Fibroblast of lung (primary cell): ENCODE data around the gene ATRNL1. TPM values are rescaled to one million over a fixed set of nuclear protein-coding genes. Genes with fewer than 3 reads are reported as not detected.

ENCODE experiments used
- DNase-seq, 2 donors: peaks; one replicate each; pipeline versions ENCODE4 v3.0.0 to v3.0.0-alpha.2; 2010; ENCODE audit warnings: low read depth in 2 of 2
- H2AFZ ChIP-seq: 2 replicates; pipeline ENCODE4 v1.5.1; 2012; ENCODE audit warnings: low read length, control low read depth, inconsistent platforms
- H3K27ac ChIP-seq: 2 replicates; pipeline ENCODE4 v1.5.1; 2011; ENCODE audit warnings: low read length, control low read depth; ENCODE audit not compliant: insufficient read depth
- H3K27me3 ChIP-seq: 2 replicates; pipeline ENCODE4 v1.5.1; 2011; ENCODE audit warnings: mild to moderate bottlenecking, low read length; ENCODE audit not compliant: control insufficient read depth, insufficient read depth
- H3K36me3 ChIP-seq: 2 replicates; pipeline ENCODE4 v1.5.1; 2011; ENCODE audit warnings: low read length; ENCODE audit not compliant: control insufficient read depth, insufficient read depth
- H3K4me1 ChIP-seq: 2 replicates; pipeline ENCODE4 v1.5.1; 2011; ENCODE audit warnings: low read length; ENCODE audit not compliant: control insufficient read depth, insufficient read depth; ENCODE audit errors: extremely low read depth
- H3K4me2 ChIP-seq: 2 replicates; pipeline ENCODE4 v1.5.1; 2011; ENCODE audit warnings: low read length, control low read depth; ENCODE audit not compliant: insufficient read depth; ENCODE audit errors: extremely low read depth
- H3K4me3 ChIP-seq, 4 experiments: fragments of 200-600 bp in 1 of 4; sonication (generic) in 1 of 4; replicated peaks in 1 of 4; 2 replicates each; pipeline ENCODE4 v1.5.1; 2011 to 2016; ENCODE audit warnings: low read length in 4 of 4, low read depth in 3 of 4, mild to moderate bottlenecking in 3 of 4, control low read depth in 2 of 4, inconsistent platforms in 1 of 4, mixed read lengths in 1 of 4; ENCODE audit not compliant: insufficient read depth in 1 of 4; ENCODE audit errors: control extremely low read depth in 1 of 4
- H3K79me2 ChIP-seq: 2 replicates; pipeline ENCODE4 v1.5.1; 2012; ENCODE audit warnings: mild to moderate bottlenecking, low read length, inconsistent platforms; ENCODE audit not compliant: control insufficient read depth, insufficient read depth
- H3K9ac ChIP-seq: 2 replicates; pipeline ENCODE4 v1.5.1; 2011; ENCODE audit warnings: mild to moderate bottlenecking, low read length, control low read depth; ENCODE audit not compliant: insufficient read depth
- H3K9me3 ChIP-seq: 2 replicates; pipeline ENCODE4 v1.5.1; 2012; ENCODE audit warnings: low read depth, low read length; ENCODE audit not compliant: control insufficient read depth, insufficient read depth
- H4K20me1 ChIP-seq: 2 replicates; pipeline ENCODE4 v1.5.1; 2011; ENCODE audit warnings: low read length; ENCODE audit not compliant: control insufficient read depth, insufficient read depth; ENCODE audit errors: extremely low read depth
- CTCF ChIP-seq, 2 donors: IDR thresholded peaks in 1 of 2; conservative IDR thresholded peaks in 1 of 2; 1 replicate in 1 of 2; 2 replicates in 1 of 2; pipeline ENCODE4 v1.5.1; 2011 to 2012; ENCODE audit warnings: low read length in 2 of 2, control low read depth in 1 of 2, inconsistent platforms in 1 of 2, low read depth in 1 of 2, mild to moderate bottlenecking in 1 of 2
- EZH2 ChIP-seq: IDR thresholded peaks from 2 replicates; pipeline ENCODE4 v1.5.1; 2012; ENCODE audit warnings: low read length, control low read depth, mild to moderate bottlenecking; ENCODE audit errors: missing control alignments
- polyA plus RNA-seq, 2 donors: library from polyadenylated mRNA; depleted of rRNA in 1 of 2; stranded (reverse) in 1 of 2; unstranded in 1 of 2; fragments of >200 nt; gene quantifications; 2 replicates each; pipeline ENCODE4 v1.2.1, GENCODE V29; 2011 to 2012; ENCODE audit warnings: missing spikeins in 1 of 2
- total RNA-seq: library from RNA; depleted of rRNA; stranded (reverse); fragments of >200 nt; gene quantifications from 2 replicates; pipeline ENCODE4 v1.2.1, GENCODE V29; 2014

The ATRNL1 gene
- total and polyA plus RNA-seq, 2 donors (not counting 1 experiment from before 2014, with no cell fraction given), result 0.33 TPM

- Histone ChIP-seq H3K79me2 (no peaks in the 10 kb centered on the region), H3K9ac (no peak overlapping the region), H4K20me1 (no peaks in the 10 kb centered on the region), H3K9me3 (no peaks in the 10 kb centered on the region), H3K36me3 (no peaks in the 10 kb centered on the region), H3K27ac (no peak overlapping the region), H3K4me1 (no peaks in the 10 kb centered on the region), H3K4me3 (no peak overlapping the region), H2AFZ (no peak overlapping the region), H3K27me3 (no peaks in the 10 kb centered on the region), H3K4me2 (no peak overlapping the region)
- DNase-seq, result no peak
- no peak for TF ChIP-seq EZH2
- no peak for TF ChIP-seq CTCF (conservative IDR thresholded peaks at IDR 0.05 in 1 of 2, IDR thresholded peaks at IDR 0.05 in 1 of 2; ENCODE audit: low read depth in 1 of 2, low read length in 2 of 2)
Measured at GRCh38 chr10:115998301-115998700, 905.1 kb downstream of the ATRNL1 start.

Other genes starting within 250 kb of the ATRNL1 start
- 31.3 and 38.5 TPM in 2 replicates for gene TRUB1, start 155.2 kb upstream of the ATRNL1 start, total RNA-seq
- 19.6 and 23.3 TPM in 2 replicates for gene TRUB1, start 155.2 kb upstream of the ATRNL1 start, polyA plus RNA-seq